HT1080 (cell line): ENCODE results near the gene APBA2. TPM values are rescaled to one million over a fixed set of nuclear protein-coding genes. Genes with fewer than 3 reads are reported as not detected.
"Not testable (repeated sequence)": the region's sequence is repeated elsewhere in the genome, so short reads cannot be mapped to it uniquely, and the experiment has no call there.

Experiments
- DNase-seq: peaks from one replicate; pipeline ENCODE4 v3.0.0-alpha.2; 2015; ENCODE audit warnings: low read depth
- total RNA-seq: library from RNA; depleted of rRNA; stranded (reverse); fragments of >200 nt; shearing (Covaris generic); gene quantifications from 2 replicates; pipeline ENCODE4 v1.2.3, GENCODE V29; 2014

The APBA2 gene
- total RNA-seq, 1 experiment from 2014 or later: 50.8 TPM

DNA sequence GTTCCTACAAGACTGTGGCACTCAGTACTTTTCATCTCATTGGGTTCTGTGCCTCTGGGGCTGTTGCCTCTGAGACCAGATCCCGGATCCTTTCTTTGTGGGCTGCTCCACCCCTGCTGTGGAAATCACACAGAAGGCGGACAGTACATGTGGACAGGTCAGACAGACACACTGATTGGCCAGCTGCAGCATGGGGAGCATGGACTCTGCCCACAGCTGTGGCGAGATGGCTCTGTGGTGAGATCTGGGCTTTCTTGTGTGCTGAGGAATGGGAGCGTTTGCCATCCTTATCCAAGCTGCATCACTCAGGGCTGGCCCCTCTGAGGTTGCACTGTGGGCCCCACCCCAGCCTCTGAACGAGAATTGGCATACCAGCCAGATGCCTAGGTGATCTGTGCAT lies 147.0 kb downstream of the APBA2 start:
- DNase-seq: no peak

DNA sequence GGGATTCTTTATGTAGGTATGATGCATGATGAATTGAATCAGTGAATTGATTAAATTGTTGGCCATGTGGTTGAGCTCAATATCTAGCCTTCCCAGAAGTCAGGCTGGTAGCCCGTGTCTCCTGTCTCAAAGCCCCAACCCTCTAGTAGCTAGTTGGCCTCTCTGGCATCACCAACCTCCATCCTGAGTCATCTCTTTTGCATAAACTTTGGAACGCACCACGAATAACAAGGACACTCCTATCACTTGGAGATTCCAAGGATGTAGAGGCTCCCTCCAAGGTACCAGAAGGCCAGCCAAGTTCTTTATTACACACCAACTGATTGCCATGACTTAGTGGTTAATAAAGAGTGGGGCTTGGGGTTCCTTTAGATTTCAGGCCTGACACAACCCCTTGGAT lies 148.4 kb downstream of the APBA2 start:
- peak; percentile 36 for DNase-seq

DNA sequence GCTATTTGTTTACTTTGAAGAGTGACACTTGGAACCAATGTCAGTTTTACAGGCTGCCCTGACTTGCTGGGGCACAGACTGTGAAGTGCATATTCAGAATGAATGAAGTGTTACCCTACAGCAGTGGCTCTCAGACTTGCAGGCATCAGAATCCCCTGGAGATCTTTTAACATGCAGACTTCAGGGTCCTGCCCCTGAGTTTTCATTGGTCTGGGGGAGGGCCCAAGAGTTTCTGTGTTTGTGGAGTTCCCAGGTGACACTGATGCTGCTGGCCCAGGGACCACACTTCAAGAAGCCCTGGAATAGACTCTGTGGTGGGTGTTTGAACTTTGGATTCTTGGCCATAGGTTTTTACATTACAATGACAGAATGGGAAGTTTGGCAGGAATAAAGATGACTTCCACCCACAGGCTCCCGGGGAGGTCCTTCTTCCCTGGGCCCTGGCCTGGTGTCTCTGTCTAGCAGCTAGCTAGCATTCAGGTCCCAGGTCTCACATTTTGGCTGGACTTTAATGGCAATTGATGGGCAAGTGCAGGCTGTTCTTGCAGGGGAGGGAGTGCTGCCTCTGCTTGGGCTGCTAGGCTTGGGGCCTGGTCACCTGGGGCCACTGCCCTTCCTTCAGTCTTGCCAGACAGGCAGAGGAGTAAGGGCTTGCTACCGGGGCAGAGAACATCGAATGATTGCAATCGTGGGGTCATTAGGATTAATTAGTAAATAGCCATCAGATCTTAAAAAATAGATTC lies 149.0 kb downstream of the APBA2 start:
- no peak for DNase-seq

DNA sequence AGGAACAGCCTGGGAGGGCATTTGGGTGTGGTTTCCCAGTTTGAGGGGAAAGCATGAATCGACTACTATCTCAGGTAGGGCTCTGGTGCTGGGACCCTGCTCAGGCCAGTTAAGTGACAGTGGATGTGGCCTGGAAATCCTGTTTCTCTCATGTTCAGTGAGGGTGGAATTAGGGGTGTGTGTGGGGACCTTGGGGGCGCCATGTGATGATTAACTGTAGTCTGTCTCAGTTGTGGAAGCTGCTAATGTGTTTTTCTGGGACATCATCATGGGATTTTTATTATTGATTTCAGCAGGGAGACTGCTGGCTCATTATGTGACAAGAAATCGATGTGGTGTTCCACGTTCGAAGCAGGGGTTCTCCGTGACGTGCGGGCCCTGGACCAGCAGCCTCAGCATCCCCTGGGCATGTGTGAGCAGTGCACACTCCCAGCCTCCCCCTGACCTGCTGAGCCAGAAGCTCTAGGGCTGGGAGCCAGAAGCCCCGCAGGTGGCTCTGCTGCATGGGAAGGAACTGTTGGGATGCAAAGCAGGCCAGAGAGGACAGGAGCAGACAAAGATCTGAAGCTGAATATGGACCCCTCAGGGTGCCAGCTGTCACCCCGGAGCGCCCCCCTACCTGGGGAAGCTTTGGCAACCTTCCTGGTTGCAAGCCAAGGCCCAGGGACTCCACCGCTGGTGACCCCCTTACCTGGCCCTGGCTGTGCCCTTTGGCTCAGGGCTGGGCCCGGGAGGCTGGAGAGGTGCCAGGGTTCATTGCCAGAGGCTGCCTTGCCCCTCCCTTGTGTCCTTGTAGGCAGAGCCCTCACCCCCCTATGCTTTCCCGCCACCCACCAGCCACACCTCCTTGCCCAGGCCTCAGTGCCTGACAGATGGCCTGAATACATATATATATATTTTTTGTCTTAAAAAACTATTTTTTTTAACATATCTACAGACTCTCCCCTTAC lies 149.8 kb downstream of the APBA2 start:
- no peak for DNase-seq

DNA sequence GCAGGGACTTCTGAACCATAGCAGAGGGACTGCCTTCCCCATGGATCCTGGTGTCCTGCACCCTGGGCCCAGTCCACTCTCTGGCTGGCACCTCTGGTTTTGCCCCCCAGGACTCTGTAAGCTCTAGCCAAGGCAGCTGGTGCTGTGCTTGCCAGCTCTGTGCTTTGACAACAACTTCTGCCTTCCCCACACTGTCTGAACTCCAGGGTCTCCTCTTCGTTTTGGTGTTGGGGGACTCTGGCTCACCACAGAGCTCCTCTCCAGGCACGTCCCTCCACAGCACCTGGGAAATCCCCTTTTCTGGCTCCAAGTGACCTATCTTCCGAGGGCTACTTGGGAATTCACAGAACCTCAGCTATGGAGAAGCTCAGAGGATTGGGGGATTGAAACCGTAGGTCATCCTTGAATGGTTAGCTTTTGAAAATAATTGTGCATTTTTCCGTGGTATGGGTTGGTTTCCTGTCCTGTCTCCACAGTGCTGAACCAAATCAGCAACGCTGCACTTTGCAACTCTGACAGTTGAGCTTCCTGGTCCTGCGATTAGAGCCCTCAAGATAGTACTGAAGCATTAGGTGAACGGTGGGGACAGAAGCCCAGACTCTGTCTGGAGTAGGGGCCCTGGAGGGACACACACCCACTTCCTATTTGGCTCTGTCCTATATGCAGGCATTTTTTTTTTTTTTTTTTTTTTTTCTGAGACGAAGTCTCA lies 152.4 kb downstream of the APBA2 start:
- no peak for DNase-seq

DNA sequence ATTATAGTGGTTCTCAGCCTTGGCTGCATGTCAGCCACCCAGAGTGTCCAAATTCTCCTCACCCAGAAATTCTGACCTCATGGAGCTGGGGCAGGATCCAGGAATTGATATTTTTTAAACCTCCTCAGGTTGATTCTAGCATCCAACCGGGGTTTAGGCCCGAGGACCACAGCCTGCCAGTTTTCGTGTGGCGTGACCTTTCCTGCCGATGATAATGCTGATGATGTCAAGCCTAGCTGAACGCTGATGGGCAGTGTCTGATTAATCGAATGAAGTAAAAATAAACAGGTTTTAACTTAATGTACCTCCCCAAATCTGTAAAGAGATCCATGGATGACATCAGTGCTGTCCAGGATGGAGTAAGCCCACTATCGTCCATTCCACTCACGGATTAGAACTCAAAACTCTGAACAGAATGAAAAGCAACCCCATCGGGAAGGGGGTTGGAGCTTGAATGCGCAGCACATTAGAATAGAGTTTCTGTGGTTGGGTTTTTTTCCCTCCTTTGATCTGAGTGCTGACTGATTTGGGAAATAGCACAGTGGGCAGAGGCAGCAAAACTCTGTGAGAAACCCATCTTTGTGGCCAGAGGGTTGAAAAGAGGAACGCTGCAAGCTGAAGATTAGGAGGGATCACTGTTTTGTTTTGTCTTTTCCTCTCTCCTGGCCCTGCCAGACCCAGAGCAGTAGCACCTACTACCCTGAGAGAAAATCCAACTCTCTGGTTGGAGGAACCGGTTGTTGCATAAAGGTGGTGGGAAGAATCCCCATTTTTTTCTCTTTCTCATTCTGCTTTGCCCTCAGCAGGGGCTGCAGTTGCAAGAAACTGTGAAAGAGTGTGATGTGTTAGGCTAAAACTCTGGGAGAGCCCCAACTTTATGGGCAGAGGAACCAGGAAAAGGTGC lies 153.9 kb downstream of the APBA2 start:
- no peak for DNase-seq

DNA sequence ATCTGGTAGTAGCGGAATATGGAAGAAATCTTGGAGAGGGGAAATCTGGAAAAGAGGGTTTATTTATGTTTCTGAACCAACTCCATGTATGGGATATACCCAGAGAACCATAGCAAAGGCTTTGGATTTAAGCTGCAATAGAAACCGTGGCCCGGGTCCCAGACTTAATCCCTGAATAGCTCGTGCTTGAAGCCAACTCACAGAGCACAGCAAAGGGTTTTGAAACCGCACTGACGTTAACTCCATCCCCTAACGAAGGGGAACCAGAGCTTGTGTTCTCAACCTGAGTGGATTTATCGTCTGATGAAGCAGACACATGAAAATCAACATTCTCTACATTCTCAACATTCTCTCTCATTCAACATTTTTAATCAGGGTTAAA lies 154.6 kb downstream of the APBA2 start:
- DNase-seq: no peak

DNA sequence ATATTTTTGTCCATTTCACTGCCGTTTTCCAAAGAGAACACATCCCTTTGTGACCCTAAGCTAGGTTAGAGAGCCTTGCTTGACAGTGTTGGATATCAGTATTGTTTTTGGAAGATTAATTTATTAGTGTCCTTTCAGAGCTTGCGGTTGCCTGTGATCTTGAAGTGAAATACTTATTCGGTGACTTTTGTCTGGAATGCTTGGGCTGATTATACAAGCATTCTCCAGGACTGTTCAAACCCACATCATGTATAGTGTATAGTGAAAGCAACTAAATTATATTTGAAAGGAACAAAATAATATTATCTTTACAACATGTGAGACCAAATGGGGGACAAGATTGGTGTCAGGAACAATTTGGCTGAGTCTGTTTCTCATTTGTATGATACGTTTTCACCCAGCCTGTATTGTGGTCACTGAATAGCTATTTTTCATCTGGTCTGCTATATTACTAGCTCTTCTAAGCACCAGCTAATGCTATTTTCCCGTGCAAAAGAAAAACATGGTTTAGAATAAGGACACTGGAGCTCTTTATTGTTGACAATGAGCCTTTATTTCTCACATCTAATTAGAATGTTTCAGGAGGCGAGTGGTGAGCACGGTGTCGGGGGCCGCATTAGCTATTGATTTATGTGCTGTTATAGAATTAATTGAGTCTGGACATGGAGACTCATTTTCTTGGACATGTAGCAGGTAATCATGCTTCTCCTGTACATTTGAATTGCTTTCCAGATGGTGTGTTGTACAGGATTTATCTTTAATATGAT lies 158.1 kb downstream of the APBA2 start:
- no peak for DNase-seq

DNA sequence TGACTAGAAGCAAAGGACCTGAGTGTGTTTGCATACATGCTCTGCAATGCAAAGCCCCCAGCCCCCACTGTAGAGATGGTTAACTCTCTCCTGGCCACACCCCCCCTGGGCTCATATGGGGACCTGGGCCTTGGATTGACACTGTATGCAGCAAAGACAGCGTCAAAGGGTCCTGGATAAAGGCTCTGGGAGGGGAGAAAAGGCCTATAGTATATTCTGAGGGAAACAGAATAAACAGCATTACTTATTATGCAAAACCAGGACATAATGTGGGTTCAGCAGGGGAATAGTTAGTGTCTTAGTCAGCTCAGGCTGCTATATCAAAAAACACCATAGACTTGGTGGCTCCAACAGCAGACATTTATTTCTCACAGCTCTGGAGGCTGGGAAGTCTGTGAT lies 158.7 kb downstream of the APBA2 start:
- peak; percentile 42 for DNase-seq

DNA sequence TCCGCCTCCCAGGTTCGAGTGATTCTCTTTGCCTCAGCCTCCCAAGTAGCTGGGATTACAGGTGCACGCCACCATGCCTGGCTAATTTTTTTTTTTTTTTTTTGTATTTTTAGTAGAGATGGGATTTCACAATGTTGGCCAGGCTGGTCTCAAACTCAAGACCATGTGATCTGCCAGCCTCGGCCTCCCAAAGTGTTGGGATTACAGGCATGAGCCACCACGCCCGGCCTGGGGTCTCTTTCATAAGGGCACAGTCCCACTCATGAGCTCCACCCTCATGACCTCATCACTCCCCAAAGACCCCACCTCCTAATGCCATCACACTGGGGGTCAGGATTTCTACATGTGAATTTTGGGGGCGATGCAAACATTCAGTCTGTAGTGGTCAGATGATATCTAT lies 159.4 kb downstream of the APBA2 start:
- DNase-seq: not testable (repeated sequence)

DNA sequence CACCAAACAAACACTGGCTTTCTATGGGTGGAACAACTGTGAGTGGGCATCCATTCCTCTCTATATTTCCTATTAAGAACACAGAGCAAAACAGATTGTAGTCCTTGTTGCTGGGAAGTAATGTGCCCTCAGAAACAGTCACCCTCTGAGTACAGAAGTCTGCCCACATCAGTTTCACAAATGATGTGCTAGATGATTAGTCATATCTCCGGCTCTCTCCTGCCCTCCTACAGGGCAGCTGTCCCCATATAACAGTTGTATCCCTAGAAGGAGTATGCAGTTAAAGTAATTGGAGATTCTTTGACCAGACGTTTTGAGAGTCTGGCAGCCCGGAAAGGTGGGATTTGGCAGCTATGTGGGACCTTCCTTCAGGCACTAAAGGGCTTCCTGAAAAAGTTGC lies 159.9 kb downstream of the APBA2 start:
- peak; percentile 82 for DNase-seq

DNA sequence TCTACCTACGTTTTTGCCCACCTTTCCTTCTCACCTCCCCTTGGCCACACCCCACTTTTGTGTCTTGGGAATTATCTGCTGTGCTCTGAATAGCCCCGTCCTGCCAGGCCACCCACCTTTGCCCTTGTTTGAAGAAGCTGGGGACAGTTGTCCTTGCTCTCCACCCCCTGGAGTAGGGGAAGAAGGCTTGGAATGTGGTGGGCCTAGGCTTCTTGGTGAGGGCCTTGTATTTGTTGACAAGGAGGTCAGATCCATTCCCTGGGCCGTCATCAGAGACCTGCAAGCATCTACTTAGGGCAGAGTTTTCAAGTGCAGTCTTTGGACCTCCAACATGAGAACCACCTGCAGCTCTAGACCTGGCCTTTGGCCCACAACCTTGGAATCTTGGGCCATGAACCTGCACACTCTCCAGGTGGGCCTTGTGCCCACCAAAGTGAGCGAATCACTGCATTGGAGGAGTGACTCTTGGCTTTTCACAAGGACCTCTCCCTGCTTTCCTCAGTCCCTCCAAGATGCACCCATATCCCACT lies 160.6 kb downstream of the APBA2 start:
- no peak for DNase-seq

DNA sequence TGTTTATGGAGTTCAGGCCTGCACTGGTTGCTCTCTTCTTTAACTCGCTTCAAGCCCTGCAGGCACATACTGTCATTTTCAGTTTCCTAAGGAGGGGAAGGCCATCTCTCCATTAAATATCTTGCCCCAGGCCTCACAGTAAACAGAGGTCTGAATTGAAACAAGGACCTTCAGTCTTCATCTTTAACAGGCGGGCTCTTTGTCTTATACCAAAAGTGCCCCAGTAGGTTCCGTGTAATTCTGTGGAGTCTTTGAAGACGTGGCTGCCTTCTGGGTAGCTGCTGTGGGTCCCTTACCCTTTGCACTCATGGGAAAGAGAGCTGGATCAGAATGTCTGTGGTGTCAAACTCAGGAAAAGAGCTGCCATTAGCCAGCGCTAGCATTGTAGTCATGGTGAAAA lies 161.2 kb downstream of the APBA2 start:
- no peak for DNase-seq

DNA sequence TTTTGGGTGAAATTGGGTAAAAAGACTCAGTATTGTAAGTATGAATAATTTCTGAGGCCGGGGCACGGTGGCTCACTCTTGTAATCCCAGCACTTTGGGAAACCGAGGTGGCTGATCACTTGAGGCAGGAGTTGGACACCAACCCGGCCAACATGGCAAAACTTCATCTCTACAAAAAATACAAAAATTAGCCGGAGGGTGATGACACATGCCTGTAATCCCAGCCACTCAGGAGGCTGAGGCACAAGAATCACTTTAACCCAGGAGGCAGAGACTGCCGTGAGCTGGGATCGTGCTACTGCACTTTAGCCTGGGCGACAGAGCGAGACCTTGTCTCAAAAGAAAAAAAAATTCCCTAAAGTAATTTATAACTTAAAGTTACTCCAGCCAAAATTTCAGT lies 162.2 kb downstream of the APBA2 start:
- DNase-seq: no peak

DNA sequence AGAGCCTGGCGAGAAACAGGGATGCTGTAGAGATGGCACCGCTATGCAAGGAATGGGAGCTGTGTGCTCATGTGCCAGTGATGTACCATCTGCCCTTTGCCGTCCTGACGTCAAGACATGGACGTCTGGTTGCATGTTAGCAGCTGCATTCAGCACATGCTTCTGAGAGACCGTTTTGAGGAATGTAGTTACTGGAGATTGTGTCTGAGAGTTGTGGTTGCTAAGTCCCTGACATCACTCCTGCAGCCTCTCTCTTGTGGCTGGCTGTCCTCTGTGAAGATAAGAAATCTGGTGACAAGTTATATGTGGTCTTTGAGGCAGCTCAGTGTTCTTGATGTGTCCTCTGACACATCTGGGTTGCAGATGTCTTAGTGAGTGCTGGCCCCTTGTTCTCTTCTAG lies 165.1 kb downstream of the APBA2 start:
- DNase-seq: no peak

DNA sequence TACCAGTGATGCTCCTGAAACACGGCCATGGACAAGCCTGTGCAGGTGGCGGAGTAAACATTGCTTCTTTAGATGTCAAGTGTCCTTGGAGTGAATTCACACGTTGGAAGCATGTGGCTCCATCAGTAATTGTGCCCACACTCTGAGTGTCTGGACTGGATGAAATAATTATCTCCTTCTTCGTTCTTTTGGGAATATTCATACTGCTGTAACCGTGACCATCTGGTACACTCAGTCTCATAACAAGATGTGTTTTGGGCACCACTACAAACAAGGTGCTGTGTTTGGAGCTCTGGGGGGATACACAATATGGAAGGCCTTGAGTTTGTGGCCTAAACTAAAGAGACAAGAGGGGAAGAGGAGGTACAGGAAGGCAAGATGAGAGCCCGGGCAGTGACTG lies 165.6 kb downstream of the APBA2 start:
- DNase-seq: no peak

DNA sequence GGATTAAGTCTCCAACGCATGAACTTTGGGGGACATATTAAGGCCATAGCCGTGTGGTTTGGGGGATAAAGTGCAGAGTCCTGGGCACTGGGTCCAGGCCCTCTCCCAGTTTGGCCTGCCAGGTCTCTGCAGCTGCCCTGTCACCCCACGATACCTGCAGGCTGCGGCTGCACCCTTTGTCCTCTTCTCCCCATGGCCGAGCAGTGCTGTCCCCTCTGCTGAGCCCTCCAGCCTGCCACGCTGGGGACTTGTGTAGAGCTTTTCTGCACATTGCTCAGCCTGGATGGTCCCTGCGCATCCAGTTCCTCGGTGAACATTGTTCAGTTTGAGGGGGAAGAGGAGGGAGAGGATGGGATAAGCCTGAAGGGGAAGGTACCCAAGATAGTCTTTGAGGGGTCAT lies 167.2 kb downstream of the APBA2 start:
- no peak for DNase-seq

DNA sequence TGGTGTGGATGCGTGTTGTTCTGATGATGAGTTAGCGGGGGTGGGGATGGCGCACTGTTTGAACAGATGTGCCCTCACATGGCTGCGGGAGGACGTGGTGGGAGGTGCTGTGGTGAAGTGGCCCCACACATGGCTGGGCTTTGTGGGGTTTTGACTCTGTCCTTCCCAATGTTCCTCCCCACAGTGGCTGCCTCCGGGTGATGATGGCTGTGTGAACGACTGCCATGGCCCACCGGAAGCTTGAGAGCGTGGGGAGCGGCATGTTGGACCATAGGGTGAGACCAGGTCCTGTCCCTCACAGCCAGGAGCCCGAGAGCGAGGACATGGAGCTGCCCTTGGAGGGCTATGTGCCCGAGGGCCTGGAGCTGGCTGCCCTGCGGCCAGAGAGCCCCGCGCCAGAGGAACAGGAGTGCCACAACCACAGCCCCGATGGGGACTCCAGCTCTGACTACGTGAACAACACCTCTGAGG lies 167.9 kb downstream of the APBA2 start:
- DNase-seq: no peak

DNA sequence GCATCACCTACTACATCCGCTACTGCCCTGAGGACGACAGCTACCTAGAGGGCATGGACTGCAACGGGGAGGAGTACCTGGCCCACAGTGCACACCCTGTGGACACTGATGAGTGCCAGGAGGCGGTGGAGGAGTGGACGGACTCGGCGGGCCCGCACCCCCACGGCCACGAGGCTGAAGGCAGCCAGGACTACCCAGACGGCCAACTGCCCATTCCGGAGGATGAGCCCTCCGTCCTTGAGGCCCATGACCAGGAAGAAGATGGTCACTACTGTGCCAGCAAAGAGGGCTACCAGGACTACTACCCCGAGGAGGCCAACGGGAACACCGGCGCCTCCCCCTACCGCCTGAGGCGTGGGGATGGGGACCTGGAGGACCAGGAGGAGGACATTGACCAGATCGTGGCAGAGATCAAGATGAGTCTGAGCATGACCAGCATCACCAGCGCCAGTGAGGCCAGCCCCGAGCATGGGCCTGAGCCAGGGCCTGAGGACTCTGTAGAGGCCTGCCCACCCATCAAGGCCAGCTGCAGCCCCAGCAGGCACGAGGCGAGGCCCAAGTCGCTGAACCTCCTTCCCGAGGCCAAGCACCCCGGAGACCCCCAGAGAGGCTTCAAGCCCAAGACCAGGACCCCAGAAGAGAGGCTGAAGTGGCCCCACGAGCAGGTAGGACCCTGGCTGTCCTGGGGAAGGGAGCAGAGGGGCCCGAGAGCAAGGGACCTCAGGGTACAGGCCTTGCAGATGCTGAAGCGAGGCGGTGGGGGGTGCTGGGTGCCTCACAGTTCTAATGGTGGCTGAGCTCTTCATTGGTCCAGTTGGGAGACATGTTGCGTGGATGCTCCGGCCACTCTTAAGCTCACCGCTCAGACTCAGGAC lies 168.6 kb downstream of the APBA2 start:
- DNase-seq: no peak
